GM12878 (cell line): ENCODE results near the gene ETS1. TPM values are rescaled to one million over a fixed set of nuclear protein-coding genes. Genes with fewer than 3 reads are reported as not detected.

Experiments
- ATAC-seq: fragments of 200-7000 bp; cut with Tn5 transposase; 3 replicates; pipeline ENCODE4 v1.9.1; 2020; ENCODE audit warnings: mild to moderate bottlenecking, moderate library complexity
- BruUV-seq: library from RNA; stranded (reverse); fragments of 400-500 nt; replicated peaks from 2 replicates; lab custom pipeline; 2021; lab: Mats Ljungman, UMichigan
- CTCF ChIA-PET: fragments of 300-600 bp; sonication (Branson Sonifier 250); formaldehyde crosslinking; extraction: SDS; loops from one replicate; lab custom pipeline; 2021; ENCODE audit warnings: inconsistent platforms; lab: Yijun Ruan, JAX
- POLR2A ChIA-PET: fragments of 350-600 bp; formaldehyde crosslinking; extraction: SDS; loops from one replicate; lab custom pipeline; 2021; ENCODE audit warnings: inconsistent platforms; lab: Charles Lee
- RAD21 ChIA-PET: fragments of 300-600 bp; sonication (Branson Sonifier 250); formaldehyde crosslinking; loops from one replicate; lab custom pipeline; 2023; ENCODE audit warnings: antibody characterized with exemption; ENCODE audit not compliant: unreplicated experiment; lab: Charles Lee
- SMC1A ChIA-PET: fragments of 300-600 bp; sonication (Branson Sonifier 250); formaldehyde crosslinking; loops from one replicate; lab custom pipeline; 2023; ENCODE audit not compliant: unreplicated experiment, uncharacterized antibody; lab: Charles Lee
- DNase-seq: peaks from one replicate; pipeline ENCODE4 v3.0.0-alpha.2; 2011; ENCODE audit warnings: low read depth, low spot score
- FAIRE-seq: peaks from 3 replicates; lab custom pipeline; 2011; peaks lifted over from hg19 to GRCh38; lab: Jason Lieb, UNC
- H2AFZ ChIP-seq: 2 replicates; pipeline ENCODE4 v1.6.0; 2011; ENCODE audit warnings: low read depth, low read length, control low read depth; ENCODE audit not compliant: control insufficient read depth
- H3K27ac ChIP-seq: 2 replicates; pipeline ENCODE4 v1.5.1; 2011; ENCODE audit warnings: control low read depth; ENCODE audit not compliant: control insufficient read depth, insufficient read depth
- H3K27me3 ChIP-seq, 2 experiments: replicated peaks in 1 of 2; 2 replicates each; pipeline versions ENCODE4 v1.6.0 to v1.6.1; 2011; ENCODE audit warnings: low read length in 1 of 2; ENCODE audit not compliant: control insufficient read depth in 2 of 2, insufficient read depth in 2 of 2
- H3K36me3 ChIP-seq, 2 experiments: 2 replicates each; pipeline ENCODE4 v1.5.1; 2011; ENCODE audit warnings: low read length in 1 of 2; ENCODE audit not compliant: control insufficient read depth in 2 of 2, insufficient read depth in 2 of 2
- H3K4me1 ChIP-seq: 2 replicates; pipeline ENCODE4 v1.6.1; 2011; ENCODE audit warnings: mild to moderate bottlenecking, low read length, moderate library complexity, mixed read lengths; ENCODE audit not compliant: control insufficient read depth, insufficient read depth
- H3K4me2 ChIP-seq: 2 replicates; pipeline ENCODE4 v1.6.0; 2011; ENCODE audit warnings: control low read depth; ENCODE audit not compliant: control insufficient read depth, insufficient read depth
- H3K4me3 ChIP-seq: fragments of 200-600 bp; sonication (generic); 2 replicates; pipeline ENCODE4 v1.5.1; 2016
- H3K79me2 ChIP-seq: 2 replicates; pipeline ENCODE4 v1.6.0; 2011; ENCODE audit warnings: low read length; ENCODE audit not compliant: control insufficient read depth, insufficient read depth
- H3K9ac ChIP-seq: 2 replicates; pipeline ENCODE4 v1.8.0; 2011; ENCODE audit warnings: low read length, control low read depth, mixed read lengths; ENCODE audit not compliant: control insufficient read depth, insufficient read depth
- H3K9me3 ChIP-seq: replicated peaks from 3 replicates; pipeline ENCODE4 v1.5.1; 2011; ENCODE audit warnings: mild to moderate bottlenecking, low read length; ENCODE audit not compliant: control insufficient read depth, insufficient read depth
- H4K20me1 ChIP-seq: 2 replicates; pipeline ENCODE4 v1.6.0; 2011; ENCODE audit not compliant: control insufficient read depth, insufficient read depth
- ASH2L ChIP-seq: fragments of 300-600, 200-600 bp; sonication (generic); IDR thresholded peaks from 2 replicates; pipeline ENCODE4 v1.6.1; 2017; ENCODE audit warnings: low read depth, mild to moderate bottlenecking, borderline replicate concordance
- ATF7 ChIP-seq: fragments of 450-650 bp; IDR thresholded peaks from 2 replicates; pipeline ENCODE4 v1.6.1; 2016; ENCODE audit warnings: low read depth, mild to moderate bottlenecking
- BCL11A ChIP-seq: IDR thresholded peaks from 2 replicates; pipeline ENCODE4 v1.6.1; 2011; ENCODE audit warnings: low read depth, low read length
- CHD1 ChIP-seq: IDR thresholded peaks from 2 replicates; pipeline ENCODE4 v1.6.1; 2012; ENCODE audit warnings: low read depth, low read length, improper control_type of control experiment
- CHD4 ChIP-seq: fragments of 200-600 bp; sonication (generic); IDR thresholded peaks from 2 replicates; pipeline ENCODE4 v1.6.1; 2016; ENCODE audit warnings: mild to moderate bottlenecking
- CREB1 ChIP-seq: IDR thresholded peaks from 2 replicates; pipeline ENCODE4 v1.6.1; 2012; ENCODE audit warnings: low read depth, mild to moderate bottlenecking, inconsistent platforms
- GATAD2B ChIP-seq: fragments of 450-650 bp; conservative IDR thresholded peaks from 2 replicates; pipeline ENCODE4 v1.6.1; 2017; ENCODE audit warnings: low read depth, mild to moderate bottlenecking, moderate library complexity
- JUND ChIP-seq: IDR thresholded peaks from 2 replicates; pipeline ENCODE4 v1.6.1; 2012; ENCODE audit warnings: low read depth, mild to moderate bottlenecking, low read length, improper control_type of control experiment, moderate library complexity
- PAX5 ChIP-seq: IDR thresholded peaks from 2 replicates; pipeline ENCODE4 v1.6.1; 2011; ENCODE audit warnings: low read depth, low read length, borderline replicate concordance
- PBX3 ChIP-seq: IDR thresholded peaks from 2 replicates; pipeline ENCODE4 v1.6.1; 2011; ENCODE audit warnings: mild to moderate bottlenecking, low read depth, low read length, moderate library complexity; ENCODE audit not compliant: insufficient replicate concordance
- POU2F2 ChIP-seq: IDR thresholded peaks from 3 replicates; pipeline ENCODE4 v1.6.1; 2011; ENCODE audit warnings: low read depth, mild to moderate bottlenecking, low read length, borderline replicate concordance
- PRDM15 ChIP-seq: fragments of 450-650 bp; formaldehyde crosslinking; IDR thresholded peaks from 2 replicates; pipeline ENCODE4 v1.4.0; 2020; ENCODE audit warnings: mild to moderate bottlenecking, moderate library complexity
- RB1 ChIP-seq: fragments of 450-650 bp; formaldehyde crosslinking; IDR thresholded peaks from 2 replicates; pipeline ENCODE4 v1.6.1; 2017; ENCODE audit warnings: mild to moderate bottlenecking, borderline replicate concordance
- RELB ChIP-seq: fragments of 450-650 bp; IDR thresholded peaks from 2 replicates; pipeline ENCODE4 v1.6.1; 2017; ENCODE audit warnings: low read depth, mild to moderate bottlenecking, moderate library complexity
- SP1 ChIP-seq: IDR thresholded peaks from one replicate; pipeline ENCODE4 v1.6.1; 2011; ENCODE audit warnings: low read depth, low read length
- TARDBP ChIP-seq: IDR thresholded peaks from 2 replicates; pipeline ENCODE4 v1.6.1; 2016; ENCODE audit warnings: borderline replicate concordance
- ZNF207 ChIP-seq: fragments of 450-650 bp; IDR thresholded peaks from 2 replicates; pipeline ENCODE4 v1.6.1; 2014; ENCODE audit warnings: antibody characterized with exemption, mild to moderate bottlenecking, borderline replicate concordance
- WGBS: methylation state at CpG from one replicate; pipeline ENCODE4 v1.1.6; 2016; ENCODE audit warnings: low lambda C conversion rate; ENCODE audit not compliant: insufficient replicate concordance, insufficient coverage; ENCODE audit errors: missing lambda C conversion rate; 5-methylcytosine and 5-hydroxymethylcytosine counted together
- in situ Hi-C: fragments of 300-500 bp; cut with MboI; formaldehyde crosslinking; loops from 9 replicates; pipeline ENCODE4 v1.14.3; 2018; ENCODE audit warnings: mixed read lengths
- intact Hi-C: fragments of 100-400 bp; cut with micrococcal nuclease; formaldehyde crosslinking; loops from one replicate; pipeline ENCODE4 v1.14.2; 2022; ENCODE audit not compliant: unreplicated experiment
- polyA plus RNA-seq, 11 experiments: library from polyadenylated mRNA; depleted of rRNA in 4 of 11; unstranded in 6 of 11; stranded (reverse) in 5 of 11; fragments of >200 nt; fragmentation: Nextera tagmentation in 4 of 11; fragmentation: Illumina TruSeq in 1 of 11; extraction: Ambion mirVana in 4 of 11; extraction: Trizol in 1 of 11; gene quantifications; 1 replicate in 1 of 11; 2 replicates in 10 of 11; pipeline versions ENCODE4 v1.2.1 to v1.2.3, GENCODE V29; 2011 to 2016; ENCODE audit warnings: inconsistent platforms in 2 of 11, missing spikeins in 2 of 11, low read depth in 1 of 11
- total RNA-seq, 4 experiments: library from RNA; depleted of rRNA in 3 of 4; stranded (reverse); fragments of >200 nt in 3 of 4; fragmentation: Illumina TruSeq in 1 of 4; extraction: Trizol in 1 of 4; gene quantifications; 2 replicates each; pipeline versions ENCODE4 v1.2.1 to v1.2.3, GENCODE V29; 2013 to 2021

The ETS1 gene
- total and polyA plus RNA-seq, 10 of the 15 experiments (the other 5 are each of a cell fraction or from before 2014, with no cell fraction given): 12.5 to 112 (median 55.5) TPM

GRCh38 chr11:128499613-128500253, 87.6 kb downstream of the ETS1 start:
- DNase-seq: no peak
- intact Hi-C loops: no loop called here
- Histone ChIP-seq H3K79me2 (peaks cover 100% of the 10 kb centered on the region), H3K27ac (no peak overlapping the region), H3K4me3 (no peak overlapping the region), H3K9ac (no peak overlapping the region), H3K4me2 (no peak overlapping the region), H2AFZ (no peak overlapping the region), H4K20me1 (no peaks in the 10 kb centered on the region), H3K9me3 (no peaks in the 10 kb centered on the region), H3K4me1 (peaks cover 60% of the 10 kb centered on the region), H3K27me3 (no peaks in the 10 kb centered on the region), H3K36me3 (peaks cover 0 to 2% of the 10 kb centered on the region in 2 experiments; a peak in 1 of 4 replicates)
- BruUV-seq: no TSS peak
- ChIA-PET CTCF (no interaction called here), SMC1A (interaction anchor here (1.5 to 7.1 kb wide), 5 partner anchors 9 to 28 kb away, joined by 4 to 82 read pairs (median 9); no protein-coding TSS in a partner anchor), POLR2A (interaction anchor here (4.0 kb wide), 1 partner anchor 16 kb away, joined by 16 read pairs; no protein-coding TSS in a partner anchor), RAD21 (no interaction called here)
- in situ Hi-C loops: no loop called here
- 43% methylated on average over 13 of the region's 13 CpGs for WGBS
- no peak for ATAC-seq
- no peak for FAIRE-seq
- TF ChIP-seq GATAD2B: no peak
- no peak for TF ChIP-seq JUND
- no peak for TF ChIP-seq BCL11A
- no peak for TF ChIP-seq RB1
- TF ChIP-seq PAX5: no peak
- TF ChIP-seq ZNF207: no peak
- TF ChIP-seq SP1: no peak
- no peak for TF ChIP-seq CREB1
- TF ChIP-seq CHD4: no peak
- no peak for TF ChIP-seq RELB
- no peak for TF ChIP-seq PRDM15 (CRISPR knock-in tag)
- TF ChIP-seq ASH2L: no peak
- no peak for TF ChIP-seq CHD1
- no peak for TF ChIP-seq TARDBP
- no peak for TF ChIP-seq POU2F2
- no peak for TF ChIP-seq ATF7
- TF ChIP-seq PBX3: no peak
